Measurements from ENCODE around the gene LRRC7. TPM values are rescaled to one million over a fixed set of nuclear protein-coding genes. Genes with fewer than 3 reads are reported as not detected.

The LRRC7 gene
- total and polyA plus RNA-seq, 9 donors = 9.0 to 28.6 (median 12.8) TPM

GRCh38 chr1:69534829-69535228, 32.9 kb upstream of the LRRC7 start:
- Histone ChIP-seq H3K4me3 (ENCODE audit: low read length) (no peak overlapping the region), H3K4me1 (ENCODE audit: control insufficient read depth, insufficient read depth, low read length) (no peaks in the 10 kb centered on the region), H3K27me3 (ENCODE audit: control insufficient read depth, insufficient read depth, low read length) (no peaks in the 10 kb centered on the region), H3K36me3 (ENCODE audit: control insufficient read depth, insufficient read depth, low read length) (no peaks in the 10 kb centered on the region), H3K27ac (ENCODE audit: low read length) (no peak overlapping the region), H3K9me3 (replicated peaks; ENCODE audit: control insufficient read depth, low read depth, low read length) (no peaks in the 10 kb centered on the region)
- WGBS (ENCODE audit: insufficient coverage) = no CpG with 5 or more reads among the region's 1 CpG
- DNase-seq = no peak

DNA sequence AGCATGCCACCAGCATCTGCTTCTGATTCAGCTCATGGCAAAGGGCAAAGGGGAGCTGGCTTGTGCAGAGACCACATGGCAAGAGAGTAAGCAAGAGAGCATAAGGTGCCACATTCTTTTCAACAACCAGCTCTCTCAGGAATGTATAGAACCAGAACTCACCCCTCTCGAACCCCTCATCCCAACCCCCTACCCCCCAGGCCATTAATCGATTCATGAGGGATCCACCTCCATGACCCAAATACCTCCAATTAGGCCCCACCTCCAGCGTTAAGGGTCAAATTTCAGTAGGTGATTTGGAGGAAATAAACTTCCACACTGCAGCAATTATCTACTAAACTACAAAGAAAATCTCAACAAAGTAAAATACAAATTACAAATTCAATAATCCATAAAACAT, 32.2 kb upstream of the LRRC7 start:
- DNase-seq = no peak
- WGBS (ENCODE audit: insufficient coverage) = no CpG with 5 or more reads among the region's 3 CpGs
- H3K4me1 ChIP-seq (ENCODE audit: control insufficient read depth, insufficient read depth, low read length) = no peaks in the 10 kb centered on the region
- H3K9me3 ChIP-seq (replicated peaks; ENCODE audit: control insufficient read depth, low read depth, low read length) = no peaks in the 10 kb centered on the region
- no peaks in the 10 kb centered on the region for H3K27me3 ChIP-seq (ENCODE audit: control insufficient read depth, insufficient read depth, low read length)
- no peaks in the 10 kb centered on the region for H3K36me3 ChIP-seq (ENCODE audit: control insufficient read depth, insufficient read depth, low read length)
- H3K27ac ChIP-seq (ENCODE audit: low read length) = no peak overlapping the region
- no peak overlapping the region for H3K4me3 ChIP-seq (ENCODE audit: low read length)

- no peaks in the 10 kb centered on the region for H3K27me3 ChIP-seq (ENCODE audit: control insufficient read depth, insufficient read depth, low read length)
- DNase-seq = no peak
- H3K9me3 ChIP-seq (replicated peaks; ENCODE audit: control insufficient read depth, low read depth, low read length) = no peaks in the 10 kb centered on the region
- no peaks in the 10 kb centered on the region for H3K4me1 ChIP-seq (ENCODE audit: control insufficient read depth, insufficient read depth, low read length)
- no peaks in the 10 kb centered on the region for H3K36me3 ChIP-seq (ENCODE audit: control insufficient read depth, insufficient read depth, low read length)
- H3K27ac ChIP-seq (ENCODE audit: low read length) = no peak overlapping the region
- WGBS (ENCODE audit: insufficient coverage) = 73% methylated on average over 4 of the region's 6 CpGs
- H3K4me3 ChIP-seq (ENCODE audit: low read length) = no peak overlapping the region
These were observed 27.7 kb upstream of the LRRC7 start for GRCh38 chr1:69540052-69540451.

DNA sequence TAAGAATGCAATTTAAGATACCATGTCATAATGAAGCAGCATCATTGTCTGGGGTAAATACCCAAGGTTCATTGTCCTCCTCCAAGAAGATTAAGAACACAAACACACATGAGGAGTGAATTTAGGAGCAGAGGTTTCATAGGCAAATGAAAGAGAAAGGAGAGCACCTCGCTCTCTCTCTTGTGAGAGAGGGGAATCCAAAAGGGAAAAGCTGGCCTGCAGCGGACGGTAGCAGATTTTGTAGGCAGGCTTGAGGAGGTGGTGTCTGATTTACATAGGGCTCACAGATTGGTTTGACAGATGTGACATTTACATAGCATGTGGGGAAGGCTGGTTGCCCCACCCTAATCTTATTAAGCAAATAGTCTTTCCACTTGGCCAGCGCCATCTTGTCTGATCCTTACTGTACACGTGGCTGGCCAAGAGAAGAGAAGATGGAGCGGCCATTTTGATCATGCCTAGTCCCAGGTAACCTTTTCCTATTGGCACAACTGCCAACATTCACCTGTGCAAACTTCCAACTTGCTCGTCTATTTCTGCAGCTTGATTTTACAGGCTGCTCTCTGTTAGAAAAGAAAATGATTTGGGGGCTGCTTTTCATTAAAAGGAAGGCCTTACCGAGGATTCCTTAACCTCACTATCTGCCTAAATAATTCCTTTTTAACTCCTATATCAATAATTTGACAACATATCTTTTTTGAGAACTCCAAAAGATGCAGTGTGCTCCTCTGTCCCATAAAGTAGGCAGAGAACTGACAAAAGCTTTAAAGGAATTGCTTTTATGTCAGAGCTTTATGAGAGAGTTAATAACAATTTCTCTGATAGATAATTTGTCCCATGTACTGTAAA, 16.0 kb upstream of the LRRC7 start:
- DNase-seq = no peak
- H3K9me3 ChIP-seq (replicated peaks; ENCODE audit: control insufficient read depth, low read depth, low read length) = no peaks in the 10 kb centered on the region
- 94% methylated on average over 3 of the region's 8 CpGs for WGBS (ENCODE audit: insufficient coverage)

GRCh38 chr1:69553726-69554125, 14.0 kb upstream of the LRRC7 start:
- Histone ChIP-seq H3K36me3 (ENCODE audit: control insufficient read depth, insufficient read depth, low read length) (no peaks in the 10 kb centered on the region), H3K27ac (ENCODE audit: low read length) (no peak overlapping the region), H3K4me1 (ENCODE audit: control insufficient read depth, insufficient read depth, low read length) (no peaks in the 10 kb centered on the region), H3K27me3 (ENCODE audit: control insufficient read depth, insufficient read depth, low read length) (no peaks in the 10 kb centered on the region), H3K9me3 (replicated peaks; ENCODE audit: control insufficient read depth, low read depth, low read length) (no peaks in the 10 kb centered on the region), H3K4me3 (ENCODE audit: low read length) (no peak overlapping the region)
- DNase-seq = no peak
- WGBS (ENCODE audit: insufficient coverage) = no CpG with 5 or more reads among the region's 1 CpG

More for the DNA sequence above, 16.0 kb upstream of the LRRC7 start:
- Histone ChIP-seq H3K4me3 (ENCODE audit: low read length) (no peak overlapping the region), H3K27ac (ENCODE audit: low read length) (no peak overlapping the region), H3K27me3 (ENCODE audit: control insufficient read depth, insufficient read depth, low read length) (no peaks in the 10 kb centered on the region), H3K4me1 (ENCODE audit: control insufficient read depth, insufficient read depth, low read length) (no peaks in the 10 kb centered on the region), H3K36me3 (ENCODE audit: control insufficient read depth, insufficient read depth, low read length) (no peaks in the 10 kb centered on the region)

- Histone ChIP-seq H3K36me3 (ENCODE audit: control insufficient read depth, insufficient read depth, low read length) (no peaks in the 10 kb centered on the region), H3K9me3 (replicated peaks; ENCODE audit: control insufficient read depth, low read depth, low read length) (no peaks in the 10 kb centered on the region), H3K4me3 (ENCODE audit: low read length) (peak overlapping the region; percentile 63), H3K27ac (ENCODE audit: low read length) (peak overlapping the region; percentile 92), H3K27me3 (ENCODE audit: control insufficient read depth, insufficient read depth, low read length) (peaks cover 28% of the 10 kb centered on the region), H3K4me1 (ENCODE audit: control insufficient read depth, insufficient read depth, low read length) (peaks cover 11% of the 10 kb centered on the region)
- no peak for DNase-seq
- 2% methylated on average over 37 of the region's 47 CpGs for WGBS (ENCODE audit: insufficient coverage)
These were observed 876 bp downstream of the LRRC7 start for GRCh38 chr1:69568421-69569174.

- Histone ChIP-seq H3K36me3 (ENCODE audit: control insufficient read depth, insufficient read depth, low read length) (no peaks in the 10 kb centered on the region), H3K27me3 (ENCODE audit: control insufficient read depth, insufficient read depth, low read length) (peaks cover 28% of the 10 kb centered on the region), H3K4me1 (ENCODE audit: control insufficient read depth, insufficient read depth, low read length) (peaks cover 11% of the 10 kb centered on the region), H3K9me3 (replicated peaks; ENCODE audit: control insufficient read depth, low read depth, low read length) (no peaks in the 10 kb centered on the region), H3K27ac (ENCODE audit: low read length) (peak overlapping the region; percentile 83), H3K4me3 (ENCODE audit: low read length) (peak overlapping the region; percentile 63)
- WGBS (ENCODE audit: insufficient coverage) = 0% methylated on average over 9 of the region's 12 CpGs
- DNase-seq = peak; percentile 56
These were observed 1.4 kb downstream of the LRRC7 start for GRCh38 chr1:69569175-69569541.

GRCh38 chr1:69569576-69570328, 2.0 kb downstream of the LRRC7 start:
- H3K9me3 ChIP-seq (replicated peaks; ENCODE audit: control insufficient read depth, low read depth, low read length) = no peaks in the 10 kb centered on the region
- H3K27ac ChIP-seq (ENCODE audit: low read length) = peak overlapping the region; percentile 83
- H3K4me1 ChIP-seq (ENCODE audit: control insufficient read depth, insufficient read depth, low read length) = peaks cover 11% of the 10 kb centered on the region
- DNase-seq = peak; percentile 70
- H3K27me3 ChIP-seq (ENCODE audit: control insufficient read depth, insufficient read depth, low read length) = peaks cover 28% of the 10 kb centered on the region
- no peaks in the 10 kb centered on the region for H3K36me3 ChIP-seq (ENCODE audit: control insufficient read depth, insufficient read depth, low read length)
- 0% methylated on average over 5 of the region's 26 CpGs for WGBS (ENCODE audit: insufficient coverage)
- peak overlapping the region; percentile 63 for H3K4me3 ChIP-seq (ENCODE audit: low read length)

DNA sequence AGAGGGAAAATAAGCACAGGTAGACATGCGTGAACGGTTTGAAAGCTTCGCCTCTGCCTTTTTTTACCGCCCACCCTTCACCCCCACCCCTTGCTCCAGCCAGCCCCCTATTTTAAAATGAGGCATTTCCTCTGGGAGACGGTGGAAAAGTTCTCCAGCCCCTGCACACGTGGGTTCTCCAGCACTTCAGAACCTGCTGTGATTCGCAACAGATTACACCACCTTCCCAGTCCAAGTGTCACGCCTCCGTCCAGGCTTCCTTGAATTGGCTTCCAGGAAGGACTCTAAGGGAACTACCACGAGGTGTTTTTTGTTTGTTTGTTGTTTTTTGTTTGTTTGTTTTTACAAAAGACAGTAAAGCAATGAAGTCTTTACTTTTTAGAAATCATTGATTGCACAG, 2.6 kb downstream of the LRRC7 start:
- Histone ChIP-seq H3K36me3 (ENCODE audit: control insufficient read depth, insufficient read depth, low read length) (no peaks in the 10 kb centered on the region), H3K27ac (ENCODE audit: low read length) (peak overlapping the region; percentile 83), H3K4me1 (ENCODE audit: control insufficient read depth, insufficient read depth, low read length) (peaks cover 11% of the 10 kb centered on the region), H3K4me3 (ENCODE audit: low read length) (peak overlapping the region; percentile 63), H3K9me3 (replicated peaks; ENCODE audit: control insufficient read depth, low read depth, low read length) (no peaks in the 10 kb centered on the region), H3K27me3 (ENCODE audit: control insufficient read depth, insufficient read depth, low read length) (peaks cover 28% of the 10 kb centered on the region)
- peak; percentile 78 for DNase-seq
- 19% methylated on average over 4 of the region's 10 CpGs for WGBS (ENCODE audit: insufficient coverage)

DNA sequence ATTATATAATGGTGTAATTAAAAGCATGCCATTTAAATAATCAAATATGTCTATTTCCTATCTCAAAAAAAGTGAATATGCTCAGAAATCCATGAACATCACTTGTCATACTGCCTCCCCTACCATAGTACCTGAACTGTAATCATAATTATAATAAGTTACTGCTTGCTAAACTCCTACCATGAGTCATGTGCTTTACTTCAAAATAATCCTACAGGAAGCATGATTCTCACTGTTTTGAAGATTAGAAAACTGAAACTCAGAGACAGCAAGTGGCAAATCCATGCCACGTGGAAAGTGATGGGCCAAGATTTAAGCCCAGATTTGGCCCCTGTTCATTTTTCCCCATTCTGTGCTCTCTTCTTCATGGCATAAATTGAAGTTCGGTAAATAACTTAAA, 5.2 kb downstream of the LRRC7 start:
- peaks cover 22% of the 10 kb centered on the region for H3K27me3 ChIP-seq (ENCODE audit: control insufficient read depth, insufficient read depth, low read length)
- no peak overlapping the region for H3K4me3 ChIP-seq (ENCODE audit: low read length)
- DNase-seq = no peak
- no peaks in the 10 kb centered on the region for H3K9me3 ChIP-seq (replicated peaks; ENCODE audit: control insufficient read depth, low read depth, low read length)
- WGBS (ENCODE audit: insufficient coverage) = no CpG with 5 or more reads among the region's 2 CpGs
- peaks cover 9% of the 10 kb centered on the region for H3K4me1 ChIP-seq (ENCODE audit: control insufficient read depth, insufficient read depth, low read length)
- no peaks in the 10 kb centered on the region for H3K36me3 ChIP-seq (ENCODE audit: control insufficient read depth, insufficient read depth, low read length)
- H3K27ac ChIP-seq (ENCODE audit: low read length) = no peak overlapping the region

All from muscle of leg (tissue), 11 donors.